Transverse colon (tissue), 4 donors: ENCODE data around the gene NBEA. TPM values are rescaled to one million over a fixed set of nuclear protein-coding genes. Genes with fewer than 3 reads are reported as not detected.

Experiments used
- DNase-seq: peaks from one replicate; pipeline ENCODE4 v3.0.0-alpha.2; 2019
- H3K27ac ChIP-seq, 4 donors: fragments of 200-600 bp; sonication (generic); 2 replicates each; pipeline ENCODE4 v1.5.1; 2016 to 2018; ENCODE audit warnings: inconsistent platforms in 4 of 4
- H3K27me3 ChIP-seq: fragments of 200-600 bp; sonication (generic); 2 replicates; pipeline ENCODE4 v1.5.1; 2017; ENCODE audit warnings: inconsistent platforms
- H3K36me3 ChIP-seq, 4 donors: fragments of 200-600 bp; sonication (generic); 2 replicates each; pipeline ENCODE4 v1.5.1; 2017 to 2019; ENCODE audit warnings: inconsistent platforms in 4 of 4
- H3K4me1 ChIP-seq, 4 donors: fragments of 200-600 bp; sonication (generic); 2 replicates each; pipeline ENCODE4 v1.5.1; 2017 to 2020; ENCODE audit warnings: inconsistent platforms in 4 of 4
- H3K4me3 ChIP-seq, 4 donors: fragments of 200-600 bp; sonication (generic); 1 replicate in 1 of 4; 2 replicates in 3 of 4; pipeline versions ENCODE4 v1.5.1 to v1.6.1; 2017 to 2019; ENCODE audit warnings: inconsistent platforms in 4 of 4
- H3K9me3 ChIP-seq, 2 donors: fragments of 200-600 bp; sonication (generic); 2 replicates each; pipeline ENCODE4 v1.5.1; 2017 to 2019; ENCODE audit warnings: inconsistent platforms in 2 of 2
- EP300 ChIP-seq: sonication (generic); formaldehyde crosslinking; IDR thresholded peaks from one replicate; pipeline ENCODE4 v1.6.1; 2017; ENCODE audit warnings: antibody characterized with exemption, low read depth
- POLR2A ChIP-seq: fragments of 450-650 bp; IDR thresholded peaks from one replicate; pipeline ENCODE4 v1.6.1; 2016; ENCODE audit warnings: antibody characterized with exemption, mild to moderate bottlenecking, moderate library complexity
- POLR2AphosphoS5 ChIP-seq, 3 donors: sonication (generic); formaldehyde crosslinking; IDR thresholded peaks; one replicate each; pipeline ENCODE4 v1.6.1; 2016; ENCODE audit warnings: antibody characterized with exemption in 3 of 3
- WGBS, 2 donors: methylation state at CpG; one replicate each; pipeline ENCODE4 v1.1.5; 2018; ENCODE audit warnings: low coverage in 1 of 2; 5-methylcytosine and 5-hydroxymethylcytosine counted together
- in situ Hi-C, 4 donors: fragments of 200-750 bp; cut with MboI; loops; one replicate each; pipeline versions ENCODE4 v1.15.0 to v1.15.1; 2017; ENCODE audit warnings: low sequenced_read_pairs in 3 of 4, low pct_ligation_motif_present in 1 of 4, low pct_unique_long_range_greater_than_20kb in 1 of 4
- intact Hi-C: fragments of 100-400 bp; cut with DNase I; formaldehyde crosslinking; loops from one replicate; pipeline ENCODE4 v1.15.1; 2023; ENCODE audit warnings: low total_unique reads
- total RNA-seq, 4 donors: library from RNA; depleted of rRNA; stranded (reverse); fragments of >200 nt; gene quantifications; one replicate each; pipeline ENCODE4 v1.1.0, GENCODE V29; 2016
- TF ChIP-seq, protein P1 (sequence below), 5 experiments: fragments of 200-600 bp in 3 of 5; fragments of 450-650 bp in 2 of 5; sonication (generic) in 3 of 5; IDR thresholded peaks; 1 replicate in 2 of 5; 2 replicates in 3 of 5; pipeline ENCODE4 v1.5.1; 2016 to 2017; ENCODE audit warnings: antibody characterized with exemption in 5 of 5, inconsistent platforms in 3 of 5, mild to moderate bottlenecking in 2 of 5, moderate library complexity in 1 of 5

The NBEA gene
- total RNA-seq, 4 donors from 2014 or later = 8.2 to 21.1 (median 12.5) TPM

DNA sequence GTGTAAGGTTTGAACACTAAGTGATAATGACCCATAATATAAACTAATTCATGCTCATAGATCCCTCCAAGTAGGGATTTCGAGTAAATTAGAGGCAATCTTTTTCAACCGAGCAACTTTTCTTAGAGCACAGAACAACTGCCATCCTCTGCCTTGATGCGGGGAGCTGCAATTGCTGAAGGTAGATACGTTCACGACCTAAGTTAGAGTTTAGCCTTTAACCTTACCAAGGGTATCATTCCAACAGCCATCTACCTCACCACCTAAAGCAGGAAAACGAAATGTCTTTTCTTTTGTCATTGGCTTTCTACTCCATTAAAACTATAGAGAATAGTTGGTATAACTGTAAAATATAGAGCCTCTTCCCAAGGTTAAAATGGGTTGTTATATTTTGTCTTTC, 42.2 kb upstream of the NBEA start:
- in situ Hi-C loops (no loop called here), intact Hi-C loops (no loop called here)
- TF ChIP-seq, protein P1, sequence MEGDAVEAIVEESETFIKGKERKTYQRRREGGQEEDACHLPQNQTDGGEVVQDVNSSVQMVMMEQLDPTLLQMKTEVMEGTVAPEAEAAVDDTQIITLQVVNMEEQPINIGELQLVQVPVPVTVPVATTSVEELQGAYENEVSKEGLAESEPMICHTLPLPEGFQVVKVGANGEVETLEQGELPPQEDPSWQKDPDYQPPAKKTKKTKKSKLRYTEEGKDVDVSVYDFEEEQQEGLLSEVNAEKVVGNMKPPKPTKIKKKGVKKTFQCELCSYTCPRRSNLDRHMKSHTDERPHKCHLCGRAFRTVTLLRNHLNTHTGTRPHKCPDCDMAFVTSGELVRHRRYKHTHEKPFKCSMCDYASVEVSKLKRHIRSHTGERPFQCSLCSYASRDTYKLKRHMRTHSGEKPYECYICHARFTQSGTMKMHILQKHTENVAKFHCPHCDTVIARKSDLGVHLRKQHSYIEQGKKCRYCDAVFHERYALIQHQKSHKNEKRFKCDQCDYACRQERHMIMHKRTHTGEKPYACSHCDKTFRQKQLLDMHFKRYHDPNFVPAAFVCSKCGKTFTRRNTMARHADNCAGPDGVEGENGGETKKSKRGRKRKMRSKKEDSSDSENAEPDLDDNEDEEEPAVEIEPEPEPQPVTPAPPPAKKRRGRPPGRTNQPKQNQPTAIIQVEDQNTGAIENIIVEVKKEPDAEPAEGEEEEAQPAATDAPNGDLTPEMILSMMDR (IDR thresholded peaks at IDR 0.05) = no peak
- no peak for TF ChIP-seq POLR2AphosphoS5 (IDR thresholded peaks at IDR 0.05)
- no peak for TF ChIP-seq POLR2A
- TF ChIP-seq EP300 = no peak
- WGBS, 2 donors = 43 to 51% methylated on average over 6 of the region's 6 CpGs
- H3K36me3 ChIP-seq = no peaks in the 10 kb centered on the region
- no peaks in the 10 kb centered on the region for H3K4me1 ChIP-seq
- no peak for DNase-seq
- no peaks in the 10 kb centered on the region for H3K9me3 ChIP-seq
- H3K27ac ChIP-seq = no peak overlapping the region
- H3K27me3 ChIP-seq = no peaks in the 10 kb centered on the region
- H3K4me3 ChIP-seq = no peak overlapping the region

- TF ChIP-seq, protein P1 (IDR thresholded peaks at IDR 0.05) = no peak
- TF ChIP-seq POLR2AphosphoS5 (IDR thresholded peaks at IDR 0.05) (no peak), EP300 (no peak), POLR2A (no peak)
- DNase-seq = no peak
- intact Hi-C loops = no loop called here
- Histone ChIP-seq H3K36me3 (no peaks in the 10 kb centered on the region), H3K4me1 (no peaks in the 10 kb centered on the region), H3K9me3 (no peaks in the 10 kb centered on the region), H3K4me3 (no peak overlapping the region), H3K27me3 (no peaks in the 10 kb centered on the region), H3K27ac (no peak overlapping the region)
- 56 to 63% methylated on average over 2 of the region's 2 CpGs for WGBS, 2 donors
- in situ Hi-C loops = no loop called here
Measured at GRCh38 chr13:34900288-34900739, 41.8 kb upstream of the NBEA start.

GRCh38 chr13:34901572-34901971, 40.5 kb upstream of the NBEA start:
- TF ChIP-seq POLR2AphosphoS5 (IDR thresholded peaks at IDR 0.05) = no peak
- TF ChIP-seq POLR2A = no peak
- TF ChIP-seq, protein P1 (IDR thresholded peaks at IDR 0.05) = no peak
- no peak for TF ChIP-seq EP300
- intact Hi-C loops (no loop called here), in situ Hi-C loops (no loop called here)
- no peaks in the 10 kb centered on the region for H3K4me1 ChIP-seq
- 73 to 97% methylated on average over 3 to 5 of the region's 5 CpGs for WGBS, 2 donors
- H3K36me3 ChIP-seq = no peaks in the 10 kb centered on the region
- H3K9me3 ChIP-seq = no peaks in the 10 kb centered on the region
- H3K27ac ChIP-seq = no peak overlapping the region
- no peak overlapping the region for H3K4me3 ChIP-seq
- H3K27me3 ChIP-seq = no peaks in the 10 kb centered on the region
- no peak for DNase-seq

- no peaks in the 10 kb centered on the region for H3K9me3 ChIP-seq
- WGBS, 2 donors = 79 to 94% methylated on average over 2 of the region's 2 CpGs
- TF ChIP-seq EP300 = no peak
- TF ChIP-seq POLR2AphosphoS5 (IDR thresholded peaks at IDR 0.05) = no peak
- TF ChIP-seq, protein P1 (IDR thresholded peaks at IDR 0.05) = no peak
- TF ChIP-seq POLR2A = no peak
- in situ Hi-C loops = no loop called here
- intact Hi-C loops = no loop called here
- H3K36me3 ChIP-seq = no peaks in the 10 kb centered on the region
- no peak overlapping the region for H3K4me3 ChIP-seq
- H3K4me1 ChIP-seq = no peaks in the 10 kb centered on the region
- H3K27me3 ChIP-seq = no peaks in the 10 kb centered on the region
- DNase-seq = no peak
- H3K27ac ChIP-seq = no peak overlapping the region
Measured at GRCh38 chr13:34911159-34911558, 30.9 kb upstream of the NBEA start.
